IPS-11a (cell line): ENCODE data around the gene GNL3.

Source experiments
- H3K4me3 ChIP-seq: one replicate; pipeline ENCODE4 v1.5.1; 2013; ENCODE audit warnings: low read depth, low read length, control low read depth

Gene GNL3

GRCh38 chr3:52685285-52685708 lies 535 bp upstream of the GNL3 start:
- peak overlapping the region; percentile 100 for H3K4me3 ChIP-seq

GRCh38 chr3:52688266-52688665 lies 2.4 kb downstream of the GNL3 start:
- H3K4me3 ChIP-seq: no peak overlapping the region

GRCh38 chr3:52689151-52689550 lies 3.3 kb downstream of the GNL3 start:
- H3K4me3 ChIP-seq: no peak overlapping the region

- no peak overlapping the region for H3K4me3 ChIP-seq
Observed at GRCh38 chr3:52690560-52690959, 4.7 kb downstream of the GNL3 start.

GRCh38 chr3:52693071-52693470 lies 7.2 kb downstream of the GNL3 start:
- H3K4me3 ChIP-seq: no peak overlapping the region

- H3K4me3 ChIP-seq: no peak overlapping the region
Observed at GRCh38 chr3:52694528-52695189, 8.8 kb downstream of the GNL3 start.

- H3K4me3 ChIP-seq: no peak overlapping the region
Observed at GRCh38 chr3:52695798-52696671, 10.2 kb downstream of the GNL3 start.

- H3K4me3 ChIP-seq: no peak overlapping the region
Observed at GRCh38 chr3:52696830-52697631, 11.2 kb downstream of the GNL3 start.

GRCh38 chr3:52697632-52697965 lies 11.8 kb downstream of the GNL3 start:
- H3K4me3 ChIP-seq: no peak overlapping the region

GRCh38 chr3:52703341-52703740 lies 17.5 kb downstream of the GNL3 start:
- H3K4me3 ChIP-seq: no peak overlapping the region

GRCh38 chr3:52704611-52705437 lies 19.0 kb downstream of the GNL3 start:
- peak overlapping the region; percentile 90 for H3K4me3 ChIP-seq

GRCh38 chr3:52705438-52705687 lies 19.5 kb downstream of the GNL3 start:
- peak overlapping the region; percentile 90 for H3K4me3 ChIP-seq

GRCh38 chr3:52705688-52706686 lies 20.2 kb downstream of the GNL3 start, which contains the start of the genes GLT8D1 and SPCS1:
Gene GLT8D1, minus strand, starts transcription at chr3:52705791. Its CDS starts 5,331 bp downstream, at chr3:52700460.
Gene SPCS1, plus strand, starts transcription at chr3:52706106. Its CDS starts 141 bp downstream, at chr3:52706247.
- peak within 1 kb of the TSS; percentile 90 for H3K4me3 ChIP-seq

GRCh38 chr3:52707585-52707984 lies 21.8 kb downstream of the GNL3 start:
- no peak overlapping the region for H3K4me3 ChIP-seq

GRCh38 chr3:52710512-52710911 lies 24.7 kb downstream of the GNL3 start:
- H3K4me3 ChIP-seq: no peak overlapping the region

GRCh38 chr3:52712291-52713212 lies 26.7 kb downstream of the GNL3 start:
- H3K4me3 ChIP-seq: no peak overlapping the region

- peak overlapping the region; percentile 35 for H3K4me3 ChIP-seq
Observed at GRCh38 chr3:52714335-52715302, 28.8 kb downstream of the GNL3 start.
